T47D (cell line): Measurements from ENCODE around the gene KCNE1.

ENCODE experiments used
- DNase-seq, 2 experiments: peaks; one replicate each; pipeline versions ENCODE4 v3.0.0 to v3.0.0-alpha.2; 2011 to 2012; ENCODE audit warnings: low read depth in 1 of 2, low spot score in 1 of 2
- JUND ChIP-seq: IDR thresholded peaks from 2 replicates; pipeline ENCODE4 v1.6.1; 2012; ENCODE audit warnings: low read depth
- in situ Hi-C: cut with HindIII; loops from 2 replicates; pipeline ENCODE4 v1.10.0; 2016; ENCODE audit warnings: low sequenced_read_pairs, low pct_unique_long_range_greater_than_20kb

KCNE1 gene

DNA sequence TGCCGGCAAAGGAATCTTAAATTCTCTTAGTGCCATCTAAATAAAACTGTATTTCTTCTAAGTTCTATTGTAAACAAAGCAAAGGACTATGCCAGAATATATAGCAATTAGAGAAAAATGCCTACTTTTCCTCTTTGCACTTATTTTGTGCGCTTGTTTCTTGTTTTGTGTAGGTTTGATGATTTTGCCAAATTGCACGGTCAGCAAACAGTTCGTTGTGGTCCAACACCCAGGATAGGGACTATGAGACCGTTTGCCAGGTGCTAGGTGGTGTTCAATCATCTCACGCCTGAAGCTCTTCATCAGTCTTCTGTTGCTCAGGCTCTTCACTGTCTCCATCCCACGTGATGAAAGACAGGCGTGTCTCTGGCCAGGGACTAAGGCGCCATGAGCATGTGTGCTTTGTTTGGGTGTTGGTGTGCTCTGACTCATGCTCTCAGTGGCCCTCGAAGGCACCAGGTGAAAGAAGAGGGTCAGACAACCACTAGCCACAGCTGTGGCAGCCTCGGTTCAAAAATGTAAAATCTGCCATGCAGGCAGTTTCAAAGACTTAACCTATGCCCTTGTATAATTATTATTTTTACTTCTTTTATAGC is 36.9 kb upstream of the KCNE1 start:
- in situ Hi-C loops: no loop called here
- no peak for TF ChIP-seq JUND

DNA sequence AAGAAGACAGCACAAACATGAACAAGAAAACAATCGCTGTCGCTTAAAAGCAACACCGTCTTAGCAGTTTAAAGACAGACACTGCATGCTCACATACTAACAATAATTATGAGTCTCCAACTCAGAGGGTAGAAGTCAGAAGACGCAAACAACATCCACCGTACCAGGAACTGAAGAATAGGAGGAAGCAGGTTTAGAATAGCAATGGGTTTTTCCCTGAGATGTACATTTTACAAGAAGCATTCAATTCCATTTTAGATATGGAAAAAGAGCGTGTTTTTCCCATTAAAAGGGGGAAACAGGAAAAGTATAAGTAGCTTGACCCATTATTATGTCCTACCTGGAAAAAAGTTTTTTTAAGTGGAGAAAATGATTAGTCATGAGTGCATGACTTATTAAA is 34.5 kb upstream of the KCNE1 start:
- no peak for TF ChIP-seq JUND
- in situ Hi-C loops: no loop called here
- DNase-seq: no peak

More for the DNA sequence above, 36.9 kb upstream of the KCNE1 start:
- no peak for DNase-seq

DNA sequence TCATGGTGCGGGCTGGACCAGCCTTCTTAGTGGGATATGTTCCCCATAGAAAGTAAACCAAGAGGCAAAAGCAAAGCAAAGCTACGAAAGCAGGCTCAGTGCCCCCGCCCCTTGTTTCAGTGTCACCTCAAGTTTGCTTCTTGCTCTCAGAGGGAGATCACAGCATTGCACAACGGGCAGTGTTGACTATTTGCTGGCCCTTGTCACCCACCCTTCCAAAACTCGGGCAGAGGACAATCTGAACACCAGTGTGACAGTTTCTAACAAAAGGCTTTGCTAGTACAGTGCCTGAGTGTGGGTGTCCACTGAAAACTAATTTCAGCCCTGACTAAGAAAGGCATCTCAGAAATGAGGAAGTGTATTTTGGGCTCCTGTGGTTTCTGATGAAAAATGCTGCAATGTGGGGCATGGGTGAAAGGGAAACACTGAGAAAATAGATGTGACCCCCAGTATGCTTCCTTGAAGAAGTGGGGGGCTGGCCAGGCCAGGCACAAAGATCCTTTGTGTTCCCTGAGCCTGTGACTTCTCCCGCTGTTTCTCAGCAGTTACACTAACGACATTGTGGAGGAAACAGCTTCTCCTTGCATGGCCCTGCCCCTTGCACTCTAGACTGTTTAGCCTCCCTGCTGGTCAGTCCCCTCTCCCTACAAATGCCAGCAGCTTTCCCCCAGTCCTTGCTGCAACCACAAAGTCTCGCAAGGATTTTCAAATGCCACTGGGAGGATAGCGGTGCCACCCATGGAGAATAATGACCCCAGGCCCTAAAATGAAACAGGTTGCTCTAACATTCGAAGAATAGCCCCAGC is 33.3 kb upstream of the KCNE1 start:
- peak; percentile 18 to 91 for DNase-seq
- TF ChIP-seq JUND: no peak
- in situ Hi-C loops: no loop called here

DNA sequence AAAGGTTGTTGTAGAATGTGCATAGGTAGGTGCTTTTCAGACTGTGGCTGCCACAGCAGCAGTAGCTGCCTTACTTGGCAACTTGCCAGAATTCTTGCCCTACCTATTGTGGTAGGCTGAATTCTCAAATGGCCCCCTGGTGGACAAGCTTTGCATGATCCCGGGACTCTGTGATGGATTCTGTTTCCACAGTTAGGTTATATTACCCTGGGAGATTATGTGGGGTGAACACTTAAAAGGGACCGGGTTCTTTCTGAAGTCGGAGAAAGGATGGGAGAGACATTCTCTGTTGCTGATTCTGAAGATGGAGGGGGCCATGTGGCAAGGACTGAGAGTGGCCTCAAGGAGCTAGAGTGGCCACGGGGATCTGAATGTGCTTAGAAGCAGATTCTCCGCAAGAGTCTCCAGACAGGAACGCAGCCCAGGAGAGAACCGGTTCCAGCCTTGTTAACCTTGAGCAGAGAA is 32.1 kb upstream of the KCNE1 start:
- TF ChIP-seq JUND: no peak
- in situ Hi-C loops: no loop called here
- peak in 1 of 2 experiments; percentile 96 for DNase-seq

DNA sequence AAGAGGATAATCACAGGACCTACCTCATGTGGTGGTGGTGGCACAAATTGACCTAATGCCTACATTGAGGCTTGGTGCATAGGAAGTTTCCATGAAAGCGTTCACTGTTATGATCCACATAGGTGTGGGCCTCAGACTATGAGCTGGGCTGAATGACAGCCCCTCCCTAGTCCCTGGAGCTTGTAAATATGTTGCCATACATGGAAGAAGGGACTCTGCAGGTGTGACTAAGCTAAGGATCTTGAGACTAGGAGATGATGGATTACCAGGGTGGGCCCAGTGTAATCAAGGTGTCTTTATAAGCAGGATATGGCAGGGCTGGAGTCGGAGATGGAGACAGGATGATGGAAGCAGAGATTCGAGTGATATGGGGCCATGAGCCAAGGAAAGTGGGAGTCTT is 31.0 kb upstream of the KCNE1 start:
- in situ Hi-C loops: no loop called here
- no peak for TF ChIP-seq JUND
- no peak for DNase-seq

DNA sequence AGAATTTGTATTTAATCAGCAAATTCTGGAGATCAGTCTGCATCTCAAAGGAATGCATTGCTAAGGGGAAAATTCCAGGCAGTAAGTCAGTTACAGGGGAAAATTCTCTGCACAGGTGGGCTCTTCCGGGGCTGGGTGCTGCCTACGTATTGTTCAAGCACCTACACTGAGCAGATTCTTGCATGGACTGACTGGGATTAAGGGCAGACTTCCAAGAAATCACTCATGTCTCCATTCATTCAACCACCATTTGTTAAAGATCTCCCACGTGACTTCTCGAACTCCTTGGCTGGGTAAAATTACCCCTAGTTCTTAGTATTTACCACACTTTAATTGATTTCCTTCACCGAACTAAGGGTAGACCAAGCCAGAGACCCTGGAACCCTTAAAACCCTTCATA is 28.2 kb upstream of the KCNE1 start:
- in situ Hi-C loops: no loop called here
- TF ChIP-seq JUND: no peak

DNA sequence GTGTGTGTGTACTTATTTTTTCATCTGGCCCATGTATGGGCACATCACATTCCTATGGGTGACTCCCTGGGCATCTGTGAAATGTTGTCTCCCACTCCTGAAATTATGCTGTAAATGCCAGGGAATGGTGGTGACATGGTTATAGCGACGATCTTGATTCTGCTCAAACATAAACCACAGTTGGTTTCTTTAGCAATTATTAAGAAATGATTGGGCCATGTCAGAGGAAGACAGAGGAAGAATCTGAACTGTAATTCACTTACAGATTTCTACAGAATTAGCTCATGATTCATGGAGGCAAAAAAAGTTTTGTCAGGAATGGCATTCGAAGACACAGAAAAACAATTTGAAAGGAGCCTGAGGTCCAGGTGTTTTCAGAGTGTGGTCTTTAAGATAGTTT is 25.8 kb upstream of the KCNE1 start:
- DNase-seq: no peak
- no peak for TF ChIP-seq JUND
- in situ Hi-C loops: no loop called here

More for the DNA sequence above, 28.2 kb upstream of the KCNE1 start:
- DNase-seq: no peak

DNA sequence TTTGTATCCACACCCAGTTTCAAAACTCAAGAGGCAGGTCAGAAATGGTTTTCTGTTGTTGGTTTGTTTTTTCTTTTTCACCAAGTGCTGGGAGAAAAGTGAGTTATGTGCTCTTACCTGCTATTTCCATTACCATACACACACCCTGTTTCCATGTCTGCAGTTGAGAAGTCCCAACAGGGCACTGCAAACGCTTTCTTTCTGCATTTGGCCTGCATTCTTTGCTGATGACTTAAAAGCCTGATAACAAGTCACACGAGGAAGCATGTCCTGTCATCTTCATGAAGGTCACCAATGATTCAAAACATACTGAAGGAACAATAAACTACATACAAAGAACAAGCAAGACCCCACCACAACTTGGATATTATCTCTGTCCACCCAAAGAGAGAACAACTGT is 24.8 kb upstream of the KCNE1 start:
- in situ Hi-C loops: no loop called here
- no peak for DNase-seq
- no peak for TF ChIP-seq JUND

DNA sequence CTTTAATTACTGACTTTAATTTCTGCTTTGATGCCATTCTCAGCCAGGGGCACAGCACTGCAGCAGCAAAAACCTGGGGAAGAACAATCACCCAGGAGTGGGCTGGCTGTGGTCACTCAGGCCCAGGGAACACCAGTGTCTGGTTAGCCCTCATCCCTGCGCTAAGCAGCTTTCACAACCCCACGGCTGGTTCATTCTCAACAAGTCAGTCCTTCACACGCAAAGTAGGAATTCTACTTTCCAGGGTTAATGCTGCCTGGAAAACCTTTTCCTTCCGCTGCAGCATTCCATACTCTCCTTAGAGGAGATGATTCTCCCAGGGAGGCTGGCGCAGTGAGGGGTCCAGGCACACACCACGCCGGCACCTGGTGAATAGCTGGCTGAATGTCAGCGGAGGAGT is 24.3 kb upstream of the KCNE1 start:
- TF ChIP-seq JUND: no peak
- no peak for DNase-seq
- in situ Hi-C loops: no loop called here

DNA sequence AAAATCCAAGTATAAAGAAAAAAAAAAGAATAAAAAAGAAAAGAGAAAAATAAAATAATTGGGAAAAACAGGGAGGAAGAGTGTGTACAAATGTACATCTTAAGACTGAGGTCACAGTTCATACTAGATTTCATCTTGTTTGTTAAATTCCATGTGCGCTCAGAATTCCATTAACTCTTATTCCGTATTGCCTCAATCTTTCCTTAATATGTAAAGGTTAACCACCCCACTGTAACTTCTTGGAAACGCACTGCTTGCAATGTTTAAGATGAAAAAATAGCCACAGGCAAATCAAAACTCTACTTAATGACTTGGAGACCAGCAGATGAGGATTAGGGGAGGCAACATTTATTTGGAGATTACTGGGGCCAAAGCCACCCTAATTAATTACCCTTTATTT is 23.9 kb upstream of the KCNE1 start:
- TF ChIP-seq JUND: 0 out of 2 replicates have a peak, but pooled peaks have one; percentile 54
- in situ Hi-C loops: no loop called here

DNA sequence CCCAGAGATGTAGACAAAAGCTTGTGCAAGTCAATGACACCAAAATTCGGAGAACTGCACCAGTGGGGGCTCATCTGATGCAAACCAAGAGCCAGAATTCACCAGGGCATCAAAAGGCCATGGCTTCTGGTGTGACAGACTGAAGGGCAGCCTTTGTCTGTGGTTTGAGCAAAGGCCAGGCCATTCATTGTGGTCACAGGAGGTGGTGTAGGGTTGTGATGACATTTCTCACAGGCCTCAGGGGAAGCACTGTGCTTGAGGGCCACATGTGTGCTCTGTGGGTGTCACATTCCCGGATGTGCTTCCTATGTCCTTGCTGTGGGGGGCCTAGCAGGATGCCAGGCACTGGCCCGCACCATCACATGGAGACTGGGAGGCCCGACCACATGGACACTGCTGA is 22.5 kb upstream of the KCNE1 start:
- in situ Hi-C loops: no loop called here
- no peak for TF ChIP-seq JUND
- DNase-seq: peak in 1 of 2 experiments; percentile 68

More for the DNA sequence above, 23.9 kb upstream of the KCNE1 start:
- DNase-seq: no peak

DNA sequence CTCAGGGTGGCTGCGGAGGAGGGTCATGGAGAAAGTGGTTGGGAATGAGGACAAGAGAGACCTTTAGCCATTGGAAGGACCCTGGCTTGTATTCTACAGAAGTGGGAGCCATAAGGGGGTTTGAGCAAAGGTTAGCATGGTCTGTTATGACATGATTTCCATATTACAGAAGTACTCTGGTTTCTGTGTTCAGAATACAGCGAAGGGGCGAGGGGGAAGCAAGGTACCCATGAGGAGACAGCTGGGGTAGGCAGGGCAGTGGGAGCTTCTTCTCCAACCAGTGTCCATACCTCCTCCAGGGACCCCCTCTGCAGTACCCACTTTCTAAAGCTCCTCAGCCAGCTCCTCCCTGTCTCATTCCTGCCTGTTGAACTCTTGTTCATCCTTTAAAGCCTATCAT is 21.9 kb upstream of the KCNE1 start:
- DNase-seq: no peak
- in situ Hi-C loops: no loop called here
- no peak for TF ChIP-seq JUND

DNA sequence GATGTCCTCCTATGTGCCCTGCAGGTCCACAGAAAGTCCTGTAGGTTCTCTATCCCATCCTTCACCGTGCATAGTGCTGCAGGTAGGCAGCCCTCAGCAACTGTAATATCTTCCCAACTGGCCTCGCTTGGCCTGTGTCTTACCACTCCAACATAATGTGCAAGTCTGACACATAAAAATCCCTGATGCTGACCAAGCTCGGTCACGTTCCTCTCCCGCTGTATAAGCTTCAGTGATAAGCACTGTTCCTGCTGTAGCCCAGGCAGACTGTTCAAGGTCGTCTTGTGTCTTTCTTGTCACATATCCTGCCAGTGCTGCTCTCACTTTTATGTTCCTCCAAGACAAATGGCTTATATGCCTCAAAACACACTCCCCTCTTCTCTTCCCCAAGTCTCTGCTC is 19.4 kb upstream of the KCNE1 start:
- in situ Hi-C loops: no loop called here
- TF ChIP-seq JUND: no peak
- no peak for DNase-seq
